ENCODE results near the gene FHOD3.
"Not testable (repeated sequence)": the region's sequence is repeated elsewhere in the genome, so short reads cannot be mapped to it uniquely, and the experiment has no call there.

The FHOD3 gene

GRCh38 chr18:36814994-36815393 lies 517.5 kb downstream of the FHOD3 start:
- FAIRE-seq: no peak

- not testable (repeated sequence) for FAIRE-seq
Measured at GRCh38 chr18:36816096-36816495, 518.6 kb downstream of the FHOD3 start.

GRCh38 chr18:36817039-36817438 lies 519.5 kb downstream of the FHOD3 start:
- FAIRE-seq: no peak

GRCh38 chr18:36818652-36819051 lies 521.1 kb downstream of the FHOD3 start:
- FAIRE-seq: no peak

GRCh38 chr18:36819621-36820020 lies 522.1 kb downstream of the FHOD3 start:
- no peak for FAIRE-seq

- FAIRE-seq: no peak
Measured at GRCh38 chr18:36821681-36822080, 524.2 kb downstream of the FHOD3 start.

GRCh38 chr18:36825526-36825925 lies 528.0 kb downstream of the FHOD3 start:
- FAIRE-seq: no peak

- no peak for FAIRE-seq
Measured at GRCh38 chr18:36826556-36826955, 529.0 kb downstream of the FHOD3 start.

- no peak for FAIRE-seq
Measured at GRCh38 chr18:36828157-36828629, 530.7 kb downstream of the FHOD3 start.

GRCh38 chr18:36828630-36829361 lies 531.3 kb downstream of the FHOD3 start, which contains the start of the genes KIAA1328 and TPGS2:
KIAA1328 (plus strand) TSS chr18:36829127; CDS start chr18:36829139, 12 bp downstream.
TPGS2 (minus strand) TSS chr18:36829002; CDS start chr18:36828767, 235 bp downstream.
- FAIRE-seq: no peak

Measured in G401.6 (cell line).